ENCODE results near the gene VAPA. TPM values are rescaled to one million over a fixed set of nuclear protein-coding genes. Genes with fewer than 3 reads are reported as not detected.
A peak's percentile ranks its signal among the peaks of the same experiment; 100 is the strongest.

VAPA gene
- total and polyA plus RNA-seq, 9 of the 15 experiments (the other 6 are each of a cell fraction or from before 2014, with no cell fraction given): 219 to 902 (median 526) TPM

- no peak for TF ChIP-seq TFAM (CRISPR knock-in tag; conservative IDR thresholded peaks at IDR 0.05)
- TF ChIP-seq PKNOX1 (IDR thresholded peaks at IDR 0.05): no peak
- TF ChIP-seq E2F6 (IDR thresholded peaks at IDR 0.05; ENCODE audit: borderline replicate concordance in 1 of 2, extremely low read depth in 1 of 2, insufficient read depth in 1 of 2, insufficient read length in 1 of 2, low read depth in 1 of 2, low read length in 1 of 2, poor library complexity in 1 of 2, severe bottlenecking in 1 of 2): no peak
- peak; percentile 72; the same call in 1 of the 2 replicates for TF ChIP-seq ZNF347 (CRISPR knock-in tag; IDR thresholded peaks at IDR 0.05; ENCODE audit: low read depth)
- TF ChIP-seq DDX20 (tag; IDR thresholded peaks at IDR 0.05; ENCODE audit: low read depth): peak; percentile 46
- peak; percentile 80; the same call in 1 of the 2 replicates for TF ChIP-seq ZNF583 (CRISPR knock-in tag; IDR thresholded peaks at IDR 0.05)
- TF ChIP-seq SRSF3 (IDR thresholded peaks at IDR 0.05; ENCODE audit: insufficient read depth, low read length): no peak
- TF ChIP-seq KDM2B (CRISPR knock-in tag; IDR thresholded peaks at IDR 0.05): no peak
- TF ChIP-seq RBBP5 (IDR thresholded peaks at IDR 0.05; ENCODE audit: borderline replicate concordance, insufficient read depth, low read length, poor library complexity, severe bottlenecking): no peak
- TF ChIP-seq ZNF212 (CRISPR knock-in tag; IDR thresholded peaks at IDR 0.05): 0 out of 2 replicates have a peak, but pooled peaks have one; percentile 47
- TF ChIP-seq ARID2 (IDR thresholded peaks at IDR 0.05): no peak
- no peak for TF ChIP-seq BRD9 (IDR thresholded peaks at IDR 0.05; ENCODE audit: low read depth, partially characterized antibody)
- no peak for TF ChIP-seq MTA1 (IDR thresholded peaks at IDR 0.05; ENCODE audit: borderline replicate concordance)
- peak; percentile 63; the same call in 1 of the 2 replicates for TF ChIP-seq ZNF79 (CRISPR knock-in tag; IDR thresholded peaks at IDR 0.05; ENCODE audit: low read depth)
- TF ChIP-seq RFX7 (CRISPR knock-in tag; IDR thresholded peaks at IDR 0.05): no peak
- TF ChIP-seq CREBBP (IDR thresholded peaks at IDR 0.05; ENCODE audit: low read depth, low read length): no peak
- TF ChIP-seq TCF7L2 (IDR thresholded peaks at IDR 0.05; ENCODE audit: low read depth, low read length): no peak
- TF ChIP-seq LCOR (CRISPR knock-in tag; IDR thresholded peaks at IDR 0.05): no peak
- TF ChIP-seq PRMT5 (CRISPR knock-in tag; IDR thresholded peaks at IDR 0.05): no peak
- no peak for TF ChIP-seq ZFPM2 (CRISPR knock-in tag; IDR thresholded peaks at IDR 0.05)
- TF ChIP-seq ZNF224 (CRISPR knock-in tag; IDR thresholded peaks at IDR 0.05): no peak
- TF ChIP-seq ARID3B (CRISPR knock-in tag; IDR thresholded peaks at IDR 0.05; ENCODE audit: borderline replicate concordance): 0 out of 2 replicates have a peak, but pooled peaks have one; percentile 34
- no peak for TF ChIP-seq SNAPC5 (CRISPR knock-in tag; IDR thresholded peaks at IDR 0.05)
- no peak for TF ChIP-seq CHD2 (IDR thresholded peaks at IDR 0.05; ENCODE audit: low read depth, low read length)
- no peak for TF ChIP-seq MBD1 (CRISPR knock-in tag; IDR thresholded peaks at IDR 0.05)
Observed at GRCh38 chr18:9878783-9879242, 35.0 kb upstream of the VAPA start (continued).
